Right cardiac atrium (tissue), 5 donors: ENCODE data around the gene ETV3. TPM values are rescaled to one million over a fixed set of nuclear protein-coding genes. Genes with fewer than 3 reads are reported as not detected.
A peak's percentile ranks its signal among the peaks of the same experiment; 100 is the strongest.
"Not testable (repeated sequence)": the region's sequence is repeated elsewhere in the genome, so short reads cannot be mapped to it uniquely, and the experiment has no call there.

Source experiments
- ATAC-seq, 2 donors: fragments of 200-7000 bp; cut with Tn5 transposase; one replicate each; pipeline versions ENCODE4 v1.8.0 to v1.9.1; 2020; ENCODE audit warnings: moderate library complexity in 2 of 2, mild to moderate bottlenecking in 1 of 2
- DNase-seq, 3 donors: peaks; one replicate each; pipeline ENCODE4 v3.0.0-alpha.2; 2020
- H3K27ac ChIP-seq: one replicate; pipeline ENCODE4 v1.5.1; 2013; ENCODE audit warnings: mild to moderate bottlenecking, low read length, control low read depth, moderate library complexity
- H3K27me3 ChIP-seq: one replicate; pipeline ENCODE4 v1.6.1; 2013; ENCODE audit not compliant: control insufficient read depth, insufficient read depth
- H3K4me1 ChIP-seq: one replicate; pipeline ENCODE4 v1.6.1; 2013; ENCODE audit warnings: low read length; ENCODE audit not compliant: control insufficient read depth, insufficient read depth
- H3K4me3 ChIP-seq: one replicate; pipeline ENCODE4 v1.5.1; 2013; ENCODE audit warnings: low read length, control low read depth
- H3K9me3 ChIP-seq: one replicate; pipeline ENCODE4 v1.6.1; 2013; ENCODE audit warnings: low read length; ENCODE audit not compliant: control insufficient read depth
- WGBS: extraction: QIAGEN DNeasy Blood & Tissue Kit; methylation state at CpG from one replicate; pipeline ENCODE4 v1.1.7; 2013; 5-methylcytosine and 5-hydroxymethylcytosine counted together
- intact Hi-C, 4 donors: fragments of 100-400 bp; cut with DNase I; formaldehyde crosslinking; loops; one replicate each; pipeline versions ENCODE4 v1.11.0 to v1.14.0; 2022 to 2023
- polyA plus RNA-seq: library from polyadenylated mRNA; stranded (reverse); fragments of 200-250 nt; gene quantifications from one replicate; pipeline ENCODE4 v1.2.3, GENCODE V29; 2013
- total RNA-seq, 4 donors: library from RNA; stranded (reverse); fragmentation: NEBNext Ultra II Directional; extraction: Animal tissue kit (Norgen Biotek cat#: 25700); gene quantifications; one replicate each; pipeline ENCODE4 v1.2.1, GENCODE V29; 2021
- donor health status: healthy with polysubstance abuse.
- donor health status: DM: no; HTN: yes; CAD: no.
- donor health status: DM: no; HTN: no; CAD: no.
- donor health status: DM: no; HTN: yes; CAD: no; lungs with severe emphysema.
- donor health status: DM: yes; HTN: yes; CAD: no.

ETV3 gene
- total and polyA plus RNA-seq, 5 donors, result 6.5 to 22.9 (median 18.6) TPM

- Histone ChIP-seq H3K4me1 (no peaks in the 10 kb centered on the region), H3K4me3 (no peak overlapping the region), H3K27ac (no peak overlapping the region), H3K27me3 (no peaks in the 10 kb centered on the region), H3K9me3 (no peaks in the 10 kb centered on the region)
- WGBS, result 79% methylated on average over 8 of the region's 8 CpGs
- DNase-seq (no peak), ATAC-seq (no peak)
- intact Hi-C loops, result no loop called here
Measured at GRCh38 chr1:157173900-157174410, 35.8 kb upstream of the ETV3 start.

GRCh38 chr1:157173241-157173640 lies 35.0 kb upstream of the ETV3 start:
- intact Hi-C loops, ATAC-seq, DNase-seq, H3K4me3 ChIP-seq, H3K9me3 ChIP-seq, H3K27me3 ChIP-seq, H3K4me1 ChIP-seq, H3K27ac ChIP-seq: not testable (repeated sequence)
- WGBS, result 64% methylated on average over 2 of the region's 2 CpGs

- DNase-seq, H3K4me3 ChIP-seq, H3K4me1 ChIP-seq, intact Hi-C loops, H3K27me3 ChIP-seq, ATAC-seq, H3K27ac ChIP-seq, H3K9me3 ChIP-seq: not testable (repeated sequence)
- 51% methylated on average over 2 of the region's 2 CpGs for WGBS
Measured at GRCh38 chr1:157172591-157172990, 34.4 kb upstream of the ETV3 start.

- DNase-seq, H3K4me1 ChIP-seq, H3K9me3 ChIP-seq, intact Hi-C loops, H3K27me3 ChIP-seq, H3K4me3 ChIP-seq, H3K27ac ChIP-seq: not testable (repeated sequence)
- peak in 1 of 2 donors; percentile 46 for ATAC-seq
- 27% methylated on average over 6 of the region's 8 CpGs for WGBS
Measured at GRCh38 chr1:157171903-157172503, 33.8 kb upstream of the ETV3 start.

GRCh38 chr1:157170677-157171515 lies 32.7 kb upstream of the ETV3 start:
- Histone ChIP-seq H3K27me3 (no peaks in the 10 kb centered on the region), H3K4me3 (no peak overlapping the region), H3K27ac (no peak overlapping the region), H3K4me1 (no peaks in the 10 kb centered on the region), H3K9me3 (no peaks in the 10 kb centered on the region)
- 68% methylated on average over 22 of the region's 22 CpGs for WGBS
- DNase-seq (peak; percentile 33 to 73 (median 60)), ATAC-seq (peak in 1 of 2 donors; percentile 9)
- intact Hi-C loops, result no loop called here

GRCh38 chr1:157168015-157168414 lies 29.8 kb upstream of the ETV3 start:
- Histone ChIP-seq H3K27me3 (no peaks in the 10 kb centered on the region), H3K4me3 (no peak overlapping the region), H3K9me3 (no peaks in the 10 kb centered on the region), H3K4me1 (no peaks in the 10 kb centered on the region), H3K27ac (no peak overlapping the region)
- ATAC-seq (no peak), DNase-seq (no peak)
- 84% methylated on average over 9 of the region's 9 CpGs for WGBS
- intact Hi-C loops, result no loop called here

- DNase-seq, result no peak
- H3K9me3 ChIP-seq, result no peaks in the 10 kb centered on the region
- no peak overlapping the region for H3K27ac ChIP-seq
- no peak for ATAC-seq
- 67% methylated on average over 4 of the region's 4 CpGs for WGBS
- intact Hi-C loops, result no loop called here
- H3K4me1 ChIP-seq, result no peaks in the 10 kb centered on the region
- no peaks in the 10 kb centered on the region for H3K27me3 ChIP-seq
- no peak overlapping the region for H3K4me3 ChIP-seq
Measured at GRCh38 chr1:157167437-157167836, 29.2 kb upstream of the ETV3 start.

GRCh38 chr1:157166590-157166989 lies 28.4 kb upstream of the ETV3 start:
- intact Hi-C loops, result no loop called here
- no peak for ATAC-seq
- no peaks in the 10 kb centered on the region for H3K9me3 ChIP-seq
- no peak overlapping the region for H3K27ac ChIP-seq
- no peaks in the 10 kb centered on the region for H3K27me3 ChIP-seq
- H3K4me3 ChIP-seq, result no peak overlapping the region
- H3K4me1 ChIP-seq, result no peaks in the 10 kb centered on the region
- no peak for DNase-seq
- WGBS, result 62% methylated on average over 5 of the region's 5 CpGs

GRCh38 chr1:157163273-157164127 lies 25.3 kb upstream of the ETV3 start:
- 13% methylated on average over 21 of the region's 21 CpGs for WGBS
- ATAC-seq (peak; percentile 34 to 70), DNase-seq (peak; percentile 44 to 85 (median 79))
- intact Hi-C loops, result no loop called here
- no peaks in the 10 kb centered on the region for H3K27me3 ChIP-seq
- no peaks in the 10 kb centered on the region for H3K4me1 ChIP-seq
- H3K4me3 ChIP-seq, result no peak overlapping the region
- H3K27ac ChIP-seq, result no peak overlapping the region
- no peaks in the 10 kb centered on the region for H3K9me3 ChIP-seq

GRCh38 chr1:157162345-157162744 lies 24.1 kb upstream of the ETV3 start:
- Histone ChIP-seq H3K4me3 (no peak overlapping the region), H3K27me3 (no peaks in the 10 kb centered on the region), H3K9me3 (no peaks in the 10 kb centered on the region), H3K4me1 (no peaks in the 10 kb centered on the region), H3K27ac (no peak overlapping the region)
- intact Hi-C loops, result no loop called here
- ATAC-seq, result no peak
- 90% methylated on average over 4 of the region's 4 CpGs for WGBS
- no peak for DNase-seq

- 82% methylated on average over 5 of the region's 5 CpGs for WGBS
- no peak for ATAC-seq
Measured at GRCh38 chr1:157161901-157162300, 23.7 kb upstream of the ETV3 start.

More at GRCh38 chr1:157161901-157162300, 23.7 kb upstream of the ETV3 start:
- no peaks in the 10 kb centered on the region for H3K4me1 ChIP-seq
- DNase-seq, result no peak
- no peak overlapping the region for H3K4me3 ChIP-seq
- no peaks in the 10 kb centered on the region for H3K9me3 ChIP-seq
- H3K27ac ChIP-seq, result no peak overlapping the region
- intact Hi-C loops, result no loop called here
- H3K27me3 ChIP-seq, result no peaks in the 10 kb centered on the region
